GM23338 (cell line): Measurements from ENCODE around the gene TTC39A.

ENCODE experiments used
- CREB1 ChIP-seq: fragments of 250-450 bp; sonication (Bioruptor Pico); IDR thresholded peaks from 2 replicates; pipeline ENCODE4 v1.5.0; 2020; ENCODE audit warnings: low read depth, mild to moderate bottlenecking, moderate library complexity
- CTCF ChIP-seq, 2 experiments: fragments of 200-600 bp in 1 of 2; sonication (generic) in 1 of 2; conservative IDR thresholded peaks; 2 replicates each; pipeline versions ENCODE4 v1.5.1 to v1.6.1; 2016 to 2017; ENCODE audit warnings: antibody characterized with exemption in 2 of 2, low read depth in 2 of 2, mild to moderate bottlenecking in 2 of 2, moderate library complexity in 1 of 2
- EZH2 ChIP-seq: fragments of 200-600 bp; sonication (generic); IDR thresholded peaks from one replicate; pipeline ENCODE4 v1.8.0; 2017; ENCODE audit warnings: antibody characterized with exemption, mild to moderate bottlenecking, low read depth; ENCODE audit not compliant: unreplicated experiment
- EZH2phosphoT487 ChIP-seq: fragments of 200-600 bp; sonication (generic); IDR thresholded peaks from one replicate; pipeline ENCODE4 v1.8.1; 2018; ENCODE audit warnings: antibody characterized with exemption; ENCODE audit not compliant: unreplicated experiment
- JUNB ChIP-seq: IDR thresholded peaks from one replicate; pipeline ENCODE4 v1.6.1; 2016; ENCODE audit warnings: antibody characterized with exemption; ENCODE audit not compliant: unreplicated experiment
- POLR2AphosphoS5 ChIP-seq: IDR thresholded peaks from 2 replicates; pipeline ENCODE4 v1.6.1; 2016; ENCODE audit warnings: antibody characterized with exemption, low read depth
- REST ChIP-seq: IDR thresholded peaks from one replicate; pipeline ENCODE4 v1.6.1; 2018; ENCODE audit warnings: antibody characterized with exemption; ENCODE audit not compliant: unreplicated experiment
- ZNF114 ChIP-seq: fragments of 250-450 bp; sonication (Bioruptor Pico); IDR thresholded peaks from 2 replicates; pipeline ENCODE4 v1.5.0; 2020; ENCODE audit warnings: mild to moderate bottlenecking, moderate library complexity
- ZNF462 ChIP-seq: fragments of 250-450 bp; sonication (Bioruptor Pico); IDR thresholded peaks from 2 replicates; pipeline ENCODE4 v1.5.0; 2020; ENCODE audit warnings: mild to moderate bottlenecking, moderate library complexity

- no peak for TF ChIP-seq CTCF (conservative IDR thresholded peaks at IDR 0.05; ENCODE audit: low read depth in 2 of 2)
- TF ChIP-seq REST: no peak
- no peak for TF ChIP-seq EZH2phosphoT487
- no peak for TF ChIP-seq JUNB
- TF ChIP-seq ZNF462 (CRISPR knock-in tag): no peak
- TF ChIP-seq ZNF114 (CRISPR knock-in tag): no peak
- TF ChIP-seq POLR2AphosphoS5: no peak
- TF ChIP-seq EZH2: no peak
- TF ChIP-seq CREB1: no peak
Observed at GRCh38 chr1:51240084-51240483, 90.3 kb downstream of the TTC39A start.
